Measurements from ENCODE around the gene ACTN3. TPM values are rescaled to one million over a fixed set of nuclear protein-coding genes. Genes with fewer than 3 reads are reported as not detected.
"Not testable (repeated sequence)": the region's sequence is repeated elsewhere in the genome, so short reads cannot be mapped to it uniquely, and the experiment has no call there.

Gene ACTN3
- total RNA-seq, 1 experiment from 2014 or later, result not detected

DNA sequence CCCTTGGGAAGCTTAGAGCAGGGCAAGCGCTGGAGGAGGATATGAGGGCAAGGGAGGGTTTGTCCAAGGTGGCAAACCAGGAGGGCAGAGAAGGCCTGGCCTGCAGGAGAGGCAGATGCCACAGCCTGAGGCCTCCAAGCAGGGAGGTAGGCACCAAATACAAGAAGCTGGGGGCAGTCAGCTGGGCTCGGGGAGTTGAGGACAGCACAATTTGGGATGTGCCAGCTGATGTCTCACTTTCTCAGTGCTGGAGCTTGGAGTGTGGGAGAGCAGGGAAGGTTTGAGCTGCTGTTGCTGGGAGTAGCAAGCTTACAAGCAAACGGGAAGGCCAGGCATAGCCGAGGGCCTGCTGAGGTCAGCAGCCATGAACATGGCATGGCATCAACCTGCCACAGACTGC, 4.8 kb upstream of the ACTN3 start:
- DNase-seq (ENCODE audit: low read depth, low spot score), result no peak
- in situ Hi-C loops (cut with HindIII; ENCODE audit: low pct_unique_long_range_greater_than_20kb, low sequenced_read_pairs), result no loop called here

GRCh38 chr11:66542362-66542761, 4.3 kb upstream of the ACTN3 start:
- DNase-seq (ENCODE audit: low read depth, low spot score), result no peak
- in situ Hi-C loops (cut with HindIII; ENCODE audit: low pct_unique_long_range_greater_than_20kb, low sequenced_read_pairs), result no loop called here

DNA sequence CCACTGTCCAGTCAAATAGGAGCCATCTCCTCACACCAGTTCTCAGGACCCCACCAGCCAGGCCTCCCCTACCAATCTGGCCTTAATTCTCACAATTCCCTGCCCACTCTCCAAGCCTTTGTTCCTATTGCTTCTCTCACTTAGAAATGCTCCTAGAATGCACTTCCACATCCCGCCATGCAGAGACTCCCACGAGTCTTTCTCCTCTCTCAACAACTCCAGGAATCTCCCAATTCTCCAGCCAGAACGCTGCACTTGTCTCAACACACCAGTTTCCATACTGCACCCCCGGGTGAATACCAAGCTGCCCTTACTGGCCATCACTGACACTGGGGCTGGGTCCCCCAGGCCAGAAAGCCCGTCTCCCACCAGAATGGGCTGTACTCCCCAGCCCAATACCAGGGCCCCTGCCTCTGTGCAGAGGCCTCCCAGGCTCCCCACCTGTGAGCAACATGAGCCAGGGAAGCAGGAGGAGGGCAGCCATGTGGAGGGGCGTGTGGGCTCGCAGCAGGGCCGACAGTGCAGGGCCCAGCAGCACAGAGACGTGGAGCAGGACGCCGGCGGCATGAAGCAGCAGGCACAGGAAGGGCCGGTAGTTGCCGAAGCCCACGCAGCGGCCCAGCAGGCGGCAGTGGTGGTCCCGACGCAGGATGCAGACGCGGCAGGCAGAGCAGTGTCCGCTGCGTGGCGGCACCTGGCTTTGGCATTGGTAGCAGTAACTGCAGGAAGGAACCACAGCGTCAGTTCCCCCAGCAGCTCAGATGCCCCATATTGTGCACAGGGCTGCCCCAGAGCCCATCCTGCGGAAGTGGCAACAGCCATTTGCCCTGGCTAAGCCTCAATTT, 3.2 kb upstream of the ACTN3 start:
- in situ Hi-C loops (cut with HindIII; ENCODE audit: low pct_unique_long_range_greater_than_20kb, low sequenced_read_pairs), result no loop called here
- no peak for DNase-seq (ENCODE audit: low read depth, low spot score)

DNA sequence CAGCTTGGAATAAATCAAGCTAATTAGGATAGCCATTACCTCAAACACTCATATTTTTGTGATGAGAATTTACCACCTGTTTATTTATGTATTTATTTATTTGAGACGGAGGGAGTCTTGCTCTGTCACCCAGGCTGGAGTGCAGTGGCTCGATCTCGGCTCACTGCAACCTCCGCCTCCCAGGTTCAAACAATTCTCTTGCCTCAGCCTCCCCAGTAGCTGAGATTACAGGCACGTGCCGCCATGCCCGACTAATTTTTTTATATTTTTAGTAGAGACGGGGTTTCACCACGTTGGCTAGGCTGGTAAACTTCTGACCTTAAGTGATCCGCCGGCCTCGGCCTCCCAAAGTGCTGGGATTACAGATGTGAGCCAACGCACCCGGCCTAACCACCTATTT, 1.8 kb upstream of the ACTN3 start:
- DNase-seq (ENCODE audit: low read depth, low spot score); in situ Hi-C loops (cut with HindIII; ENCODE audit: low pct_unique_long_range_greater_than_20kb, low sequenced_read_pairs): not testable (repeated sequence)

DNA sequence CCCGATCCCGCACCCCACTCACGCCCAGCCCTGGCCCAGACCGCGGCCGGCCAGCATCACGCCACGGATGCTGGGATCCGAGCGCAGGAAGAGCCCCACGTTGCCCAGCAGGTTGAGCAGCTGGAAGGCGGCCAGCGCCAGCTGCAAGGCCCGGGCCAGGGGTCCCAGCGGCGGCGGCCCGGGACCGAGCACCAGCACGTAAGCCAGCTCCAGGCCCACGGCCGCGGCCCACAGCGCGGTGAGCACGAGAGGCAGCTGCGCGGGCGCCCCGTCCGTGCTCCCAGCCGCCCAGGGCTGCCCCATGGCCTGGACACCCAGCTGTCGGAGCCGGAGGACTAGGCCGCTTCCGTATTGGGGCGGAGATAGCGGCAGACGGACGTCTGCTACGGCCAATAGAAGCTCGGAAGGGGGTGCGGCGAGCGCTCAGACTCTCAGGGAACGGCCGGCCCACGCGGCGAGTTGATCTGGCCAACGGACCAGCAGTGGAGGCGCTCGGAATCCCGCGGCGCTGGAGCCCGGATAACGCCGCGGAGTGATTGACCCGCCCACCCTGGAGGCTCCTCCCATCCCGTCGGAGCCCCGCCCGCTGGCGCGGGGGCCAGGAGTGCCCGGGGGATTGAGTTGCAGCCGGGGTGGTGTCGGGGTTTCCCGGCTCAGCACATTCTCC, 869 bp upstream of the ACTN3 start, which contains the start of gene ZDHHC24:
TSS of gene ZDHHC24 (minus strand) at position 348 of the 667 bp plus-strand sequence. CDS start at position 303, 45 bp downstream.
- peak; percentile 94 for DNase-seq (ENCODE audit: low read depth, low spot score)
- in situ Hi-C loops (cut with HindIII; ENCODE audit: low pct_unique_long_range_greater_than_20kb, low sequenced_read_pairs), result no loop called here

DNA sequence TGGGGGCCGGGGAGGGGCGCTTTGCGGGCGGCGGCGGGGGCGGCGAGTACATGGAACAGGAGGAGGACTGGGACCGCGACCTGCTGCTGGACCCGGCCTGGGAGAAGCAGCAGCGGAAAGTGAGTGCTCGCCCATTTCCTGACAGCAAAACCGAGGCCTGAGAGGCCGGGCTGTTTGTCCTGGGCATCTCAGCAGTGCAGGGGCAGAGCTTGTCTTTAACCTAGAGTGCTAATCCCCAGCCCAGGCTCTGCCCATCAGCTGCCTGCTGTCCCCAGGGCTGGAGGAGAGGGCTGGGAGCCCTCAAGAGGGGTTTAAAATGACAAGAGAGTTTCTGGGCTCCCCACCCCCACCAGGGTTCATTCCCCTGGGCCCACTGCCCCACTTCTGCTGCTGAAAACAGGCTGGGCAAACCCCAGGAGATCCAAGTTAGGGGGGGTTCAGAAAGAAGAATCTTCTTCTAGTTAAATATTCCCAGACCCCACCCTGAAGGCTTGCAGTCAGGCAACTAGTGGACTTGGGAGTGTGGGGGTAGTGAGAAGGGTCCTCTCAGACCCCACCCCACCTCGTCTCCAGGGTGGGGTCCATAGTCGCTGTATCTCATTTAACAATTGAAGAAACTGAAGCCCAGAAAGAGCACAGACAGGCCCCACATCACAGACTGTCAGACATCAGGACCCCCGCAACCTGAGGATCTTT, 411 bp downstream of the ACTN3 start:
- no peak for DNase-seq (ENCODE audit: low read depth, low spot score)
- in situ Hi-C loops (cut with HindIII; ENCODE audit: low pct_unique_long_range_greater_than_20kb, low sequenced_read_pairs), result no loop called here

- in situ Hi-C loops (cut with HindIII; ENCODE audit: low pct_unique_long_range_greater_than_20kb, low sequenced_read_pairs), result no loop called here
Observed at GRCh38 chr11:66547662-66548009, 933 bp downstream of the ACTN3 start.

DNA sequence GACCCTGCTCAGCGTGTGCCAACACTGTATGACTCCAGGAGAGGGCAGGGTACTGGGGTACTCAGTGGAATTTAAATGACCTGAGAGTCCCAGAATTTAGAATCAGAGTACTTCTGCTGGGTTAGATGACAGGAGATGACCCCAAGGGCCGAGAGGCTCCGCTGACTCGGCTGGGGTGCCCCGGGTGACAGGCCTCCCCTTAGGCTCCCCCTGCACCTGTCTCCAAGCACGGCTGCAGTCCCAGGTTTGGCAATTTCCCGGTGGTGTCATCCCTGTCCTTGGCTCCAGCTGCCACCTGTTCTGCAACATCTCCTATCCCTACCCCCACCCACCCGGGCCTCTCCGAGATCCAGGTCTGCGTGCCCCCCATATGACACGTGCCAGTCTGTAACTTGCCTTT, 1.3 kb downstream of the ACTN3 start:
- DNase-seq (ENCODE audit: low read depth, low spot score), result no peak
- in situ Hi-C loops (cut with HindIII; ENCODE audit: low pct_unique_long_range_greater_than_20kb, low sequenced_read_pairs), result no loop called here

More at GRCh38 chr11:66547662-66548009, 933 bp downstream of the ACTN3 start:
- DNase-seq (ENCODE audit: low read depth, low spot score), result no peak

DNA sequence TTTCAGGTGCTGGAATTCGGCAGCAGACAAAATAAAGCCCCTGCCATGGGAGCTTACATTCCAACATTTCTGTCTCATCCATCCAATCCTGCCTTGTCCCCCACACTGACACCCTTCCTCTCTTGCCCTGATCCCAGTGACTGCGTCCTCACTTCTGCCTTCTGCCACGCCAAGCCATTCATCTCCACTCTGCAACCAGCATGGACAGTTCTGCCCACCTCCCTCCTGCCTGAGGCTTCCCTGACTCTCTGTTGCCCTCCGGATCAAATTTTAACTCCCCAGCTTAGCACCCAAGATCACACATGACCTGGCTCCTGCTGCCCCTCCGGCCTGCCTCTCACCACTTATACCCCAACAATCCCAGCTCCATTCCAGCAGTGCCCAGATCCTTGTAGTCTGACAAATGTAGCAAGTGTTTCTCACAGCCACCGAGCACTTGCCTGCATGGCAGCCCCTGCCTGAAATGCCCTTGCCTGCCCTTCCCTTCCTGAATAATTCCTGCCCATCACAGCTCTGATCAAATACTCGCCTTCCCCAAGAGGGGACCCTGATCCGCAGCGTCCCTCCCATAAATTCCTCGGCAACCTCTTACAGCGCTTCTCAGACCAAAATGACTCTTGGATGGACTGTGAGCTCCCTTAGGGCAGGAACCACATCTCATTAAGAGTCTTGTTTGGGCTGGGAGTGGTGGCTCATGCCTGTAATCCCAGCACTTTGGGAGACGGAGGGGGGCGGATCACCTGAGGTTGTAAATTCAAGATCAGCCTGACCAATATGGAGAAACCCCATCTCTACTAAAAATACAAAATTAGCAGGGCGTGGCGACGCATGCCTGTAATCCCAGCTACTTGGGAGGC, 2.3 kb downstream of the ACTN3 start:
- DNase-seq (ENCODE audit: low read depth, low spot score), result no peak
- in situ Hi-C loops (cut with HindIII; ENCODE audit: low pct_unique_long_range_greater_than_20kb, low sequenced_read_pairs), result no loop called here

DNA sequence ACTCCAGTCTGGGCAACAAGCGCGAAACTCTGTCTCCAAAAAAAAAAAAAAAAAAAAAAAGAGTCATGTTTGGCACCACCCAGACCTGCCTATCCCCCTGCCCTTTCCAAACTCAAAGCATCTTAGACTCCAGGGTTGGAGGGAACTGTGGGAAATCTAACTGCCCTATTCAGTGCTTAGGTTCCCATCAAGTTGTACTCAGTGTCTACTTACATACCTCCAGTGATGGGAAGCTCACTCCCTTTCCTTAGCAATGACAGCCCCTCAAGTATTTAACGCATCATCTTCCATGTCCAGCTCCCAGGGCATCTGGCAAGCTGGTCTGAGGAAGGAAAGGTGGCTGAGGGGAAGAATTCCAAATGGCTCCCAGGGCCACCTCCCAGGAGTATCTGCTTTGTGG, 3.0 kb downstream of the ACTN3 start:
- in situ Hi-C loops (cut with HindIII; ENCODE audit: low pct_unique_long_range_greater_than_20kb, low sequenced_read_pairs), result no loop called here

GRCh38 chr11:66550887-66551286, 4.2 kb downstream of the ACTN3 start:
- in situ Hi-C loops (cut with HindIII; ENCODE audit: low pct_unique_long_range_greater_than_20kb, low sequenced_read_pairs), result no loop called here
- no peak for DNase-seq (ENCODE audit: low read depth, low spot score)

More for the DNA sequence above, 3.0 kb downstream of the ACTN3 start:
- DNase-seq (ENCODE audit: low read depth, low spot score), result no peak

- in situ Hi-C loops (cut with HindIII; ENCODE audit: low pct_unique_long_range_greater_than_20kb, low sequenced_read_pairs), result no loop called here
- no peak for DNase-seq (ENCODE audit: low read depth, low spot score)
Observed at GRCh38 chr11:66554602-66555001, 7.9 kb downstream of the ACTN3 start.

GRCh38 chr11:66555416-66555815, 8.7 kb downstream of the ACTN3 start:
- in situ Hi-C loops (cut with HindIII; ENCODE audit: low pct_unique_long_range_greater_than_20kb, low sequenced_read_pairs), result no loop called here
- no peak for DNase-seq (ENCODE audit: low read depth, low spot score)

DNA sequence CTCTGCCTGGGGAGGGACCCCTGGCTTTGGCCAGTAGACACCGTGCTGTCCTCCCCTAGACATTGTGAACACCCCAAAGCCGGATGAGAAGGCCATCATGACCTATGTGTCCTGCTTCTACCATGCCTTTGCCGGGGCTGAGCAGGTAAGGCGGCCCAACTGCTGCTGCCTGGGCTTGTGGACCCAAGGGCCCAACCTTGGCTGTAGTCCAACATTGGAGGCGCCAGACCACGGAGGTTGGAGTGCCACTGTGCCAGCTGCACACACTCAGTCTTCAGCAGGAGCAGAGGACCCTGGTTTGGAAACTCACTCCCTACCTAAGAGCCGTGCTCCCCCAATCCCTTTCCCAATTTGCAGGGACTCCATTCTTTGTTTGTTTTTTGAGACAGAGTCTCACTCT, 9.4 kb downstream of the ACTN3 start:
- no peak for DNase-seq (ENCODE audit: low read depth, low spot score)
- in situ Hi-C loops (cut with HindIII; ENCODE audit: low pct_unique_long_range_greater_than_20kb, low sequenced_read_pairs), result no loop called here

DNA sequence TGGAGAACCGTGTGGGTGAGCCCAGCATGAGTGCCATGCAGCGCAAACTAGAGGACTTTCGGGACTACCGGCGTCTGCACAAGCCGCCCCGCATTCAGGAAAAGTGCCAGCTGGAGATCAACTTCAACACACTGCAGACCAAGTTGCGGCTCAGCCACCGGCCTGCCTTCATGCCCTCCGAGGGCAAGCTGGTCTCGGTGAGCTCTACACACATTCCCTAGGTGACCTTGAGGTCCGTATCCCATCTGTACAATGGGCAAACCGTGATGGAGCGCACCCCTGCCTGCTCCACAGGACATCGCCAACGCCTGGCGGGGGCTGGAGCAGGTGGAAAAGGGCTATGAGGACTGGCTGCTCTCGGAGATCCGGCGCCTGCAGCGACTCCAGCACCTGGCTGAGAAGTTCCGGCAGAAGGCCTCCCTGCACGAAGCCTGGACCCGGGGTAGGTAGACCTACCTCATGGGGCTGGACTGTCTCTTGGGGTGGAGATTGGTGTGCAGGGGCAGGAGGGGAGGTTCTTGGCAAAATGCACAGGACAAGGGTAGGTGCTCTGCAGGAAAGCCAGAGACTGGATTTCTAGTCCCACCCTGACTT, 11.1 kb downstream of the ACTN3 start:
- in situ Hi-C loops (cut with HindIII; ENCODE audit: low pct_unique_long_range_greater_than_20kb, low sequenced_read_pairs), result no loop called here
- DNase-seq (ENCODE audit: low read depth, low spot score), result no peak

GRCh38 chr11:66559142-66559865, 12.6 kb downstream of the ACTN3 start:
- no peak for DNase-seq (ENCODE audit: low read depth, low spot score)
- in situ Hi-C loops (cut with HindIII; ENCODE audit: low pct_unique_long_range_greater_than_20kb, low sequenced_read_pairs), result no loop called here

Data from SK-MEL-5 (cell line).